T-cell (primary cell): ENCODE results near the gene FYN. TPM values are rescaled to one million over a fixed set of nuclear protein-coding genes. Genes with fewer than 3 reads are reported as not detected.

Experiments used
- ATAC-seq, 4 experiments: fragments of 200-7000 bp in 3 of 4; fragments of 150-1000 bp in 1 of 4; cut with Tn5 transposase; replicated peaks in 1 of 4; 1 replicate in 3 of 4; 2 replicates in 1 of 4; pipeline ENCODE4 v1.10.0; 2021; ENCODE audit warnings: moderate library complexity in 3 of 4, mild to moderate bottlenecking in 2 of 4, moderate number of reproducible peaks in 1 of 4
- CTCF ChIA-PET, 2 donors: fragments of 300-600 bp; sonication (Branson Sonifier 250); formaldehyde crosslinking; loops; one replicate each; lab custom pipeline; 2022; ENCODE audit warnings: antibody characterized with exemption in 2 of 2; lab: Charles Lee
- POLR2A ChIA-PET, 2 donors: fragments of 300-600 bp; sonication (Branson Sonifier 250); formaldehyde crosslinking; loops; one replicate each; lab custom pipeline; 2022; ENCODE audit warnings: antibody characterized with exemption in 2 of 2; lab: Charles Lee
- DNase-seq, 35 experiments: peaks; one replicate each; pipeline versions ENCODE4 v3.0.0 to v3.0.0-alpha.2; 2013 to 2023
- H3K27ac ChIP-seq: one replicate; pipeline ENCODE4 v1.5.1; 2013; ENCODE audit warnings: low read length
- H3K27me3 ChIP-seq, 2 experiments: replicated peaks in 1 of 2; 1 replicate in 1 of 2; 2 replicates in 1 of 2; pipeline versions ENCODE4 v1.6.1 to v1.7.0; 2013; ENCODE audit warnings: low read length in 1 of 2, mixed read lengths in 1 of 2; ENCODE audit not compliant: control insufficient read depth in 2 of 2, insufficient read depth in 2 of 2; ENCODE audit errors: extremely low read depth in 1 of 2
- H3K36me3 ChIP-seq, 2 donors: 1 replicate in 1 of 2; 2 replicates in 1 of 2; pipeline versions ENCODE4 v1.6.1 to v1.7.0; 2013; ENCODE audit warnings: low read length in 1 of 2; ENCODE audit not compliant: control insufficient read depth in 2 of 2, insufficient read depth in 1 of 2; ENCODE audit errors: extremely low read depth in 1 of 2
- H3K4me1 ChIP-seq, 2 experiments: 1 replicate in 1 of 2; 2 replicates in 1 of 2; pipeline versions ENCODE4 v1.6.1 to v1.7.0; 2013; ENCODE audit warnings: low read length in 2 of 2, mixed read lengths in 1 of 2; ENCODE audit not compliant: insufficient read depth in 2 of 2, control insufficient read depth in 1 of 2; ENCODE audit errors: extremely low read depth in 1 of 2
- H3K4me3 ChIP-seq, 2 donors: 1 replicate in 1 of 2; 2 replicates in 1 of 2; pipeline versions ENCODE4 v1.5.1 to v1.7.0; 2013; ENCODE audit warnings: mild to moderate bottlenecking in 2 of 2, low read length in 1 of 2, moderate library complexity in 1 of 2; ENCODE audit not compliant: control insufficient read depth in 1 of 2; ENCODE audit errors: extremely low read depth in 1 of 2
- H3K9me3 ChIP-seq: 2 replicates; pipeline ENCODE4 v1.7.0; 2013
- H3K27ac Mint-ChIP-seq, 2 donors: one replicate each; pipeline ENCODE4 v1.8.0; 2020 to 2021; ENCODE audit warnings: mild to moderate bottlenecking in 2 of 2, mixed read lengths in 2 of 2
- H3K27me3 Mint-ChIP-seq, 2 donors: one replicate each; pipeline ENCODE4 v1.8.0; 2021 to 2022; ENCODE audit warnings: mixed read lengths in 2 of 2
- H3K36me3 Mint-ChIP-seq: one replicate; pipeline ENCODE4 v1.8.0; 2021; ENCODE audit warnings: mixed read lengths
- H3K4me1 Mint-ChIP-seq, 3 donors: one replicate each; pipeline ENCODE4 v1.8.0; 2020 to 2022; ENCODE audit warnings: mixed read lengths in 3 of 3, mild to moderate bottlenecking in 1 of 3
- H3K4me3 Mint-ChIP-seq, 3 donors: one replicate each; pipeline ENCODE4 v1.8.0; 2020 to 2022; ENCODE audit warnings: mild to moderate bottlenecking in 3 of 3, mixed read lengths in 3 of 3, moderate library complexity in 3 of 3
- H3K9me3 Mint-ChIP-seq, 3 donors: one replicate each; pipeline ENCODE4 v1.8.0; 2020 to 2022; ENCODE audit warnings: mixed read lengths in 3 of 3
- WGBS: methylation state at CpG from one replicate; pipeline ENCODE4 v1.1.5; 2013; ENCODE audit warnings: missing lambda C conversion rate; ENCODE audit not compliant: insufficient coverage; 5-methylcytosine and 5-hydroxymethylcytosine counted together
- total RNA-seq, 35 experiments: library from RNA in 6 of 35; stranded (reverse) in 6 of 35; fragments of 120-200 nt in 1 of 35; gene quantifications; one replicate each; pipeline versions ENCODE4 v1.2.1 to v1.2.4 and lab custom pipeline; 2013 to 2026

The FYN gene
- total RNA-seq, 5 donors from 2014 or later (not counting 1 experiment from before 2014, with no cell fraction given): 466 to 573 (median 534) TPM

DNA sequence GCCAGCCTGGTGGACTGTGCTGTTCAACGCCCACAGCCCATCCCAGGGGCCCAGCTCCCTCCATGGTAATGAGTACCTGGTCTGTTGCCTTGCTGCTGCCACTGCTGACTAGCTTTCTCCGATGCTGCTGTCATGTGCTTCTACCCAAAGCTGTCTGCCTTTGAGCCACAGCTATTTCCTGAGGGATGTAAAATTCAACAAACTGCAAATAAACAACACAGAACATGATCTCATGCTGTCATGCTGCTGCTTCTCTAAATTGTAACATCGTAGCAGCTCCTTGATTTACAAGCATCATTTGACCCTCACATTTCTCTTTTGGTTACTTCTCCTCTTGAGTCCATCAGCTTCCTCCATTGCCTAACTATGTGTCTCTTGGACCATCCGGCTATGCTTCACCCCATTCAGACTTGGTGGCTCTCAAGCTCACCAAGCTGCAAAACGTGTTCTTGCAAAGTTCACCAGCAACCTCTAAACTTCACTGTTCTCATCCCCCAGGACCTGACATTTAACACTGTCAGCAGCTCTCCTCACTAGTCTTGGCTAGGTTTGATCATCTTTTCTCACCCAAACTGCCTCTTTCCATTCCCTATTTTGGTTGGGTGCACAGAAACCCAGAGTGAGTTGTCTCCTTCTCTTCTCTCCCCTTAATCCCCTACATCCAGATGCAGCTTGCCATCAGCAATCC is 54.6 kb downstream of the FYN start:
- Mint-ChIP-seq H3K9me3 (no peaks in the 10 kb centered on the region), H3K27ac (peak overlapping the region; percentile 71 to 89), H3K4me1 (peaks cover 63 to 76% (median 71%) of the 10 kb centered on the region in 3 donors), H3K27me3 (no peaks in the 10 kb centered on the region), H3K4me3 (peak overlapping the region; percentile 10 to 52 (median 32)), H3K36me3 (peaks cover 41% of the 10 kb centered on the region)
- Histone ChIP-seq H3K4me1 (peaks cover 29 to 33% of the 10 kb centered on the region in 2 experiments), H3K36me3 (peaks cover 0 to 4% of the 10 kb centered on the region in 2 donors), H3K4me3 (no peak overlapping the region), H3K27me3 (no peaks in the 10 kb centered on the region), H3K9me3 (no peaks in the 10 kb centered on the region), H3K27ac (peak overlapping the region; percentile 40)
- POLR2A ChIA-PET: interaction anchor here (0.6 to 1.6 kb wide), 6 partner anchors 8 to 156 kb away, joined by 3 to 7 read pairs (median 4); no protein-coding TSS in a partner anchor
- ATAC-seq (peak; percentile 46 to 69 (median 60)), DNase-seq (peak in 1 of 35 experiments; percentile 43)
- 25% methylated on average over 5 of the region's 5 CpGs for WGBS
- CTCF ChIA-PET: interaction anchor here (0.6 to 1.4 kb wide), 6 partner anchors 8 to 58 kb away, joined by 3 to 6 read pairs (median 3); no protein-coding TSS in a partner anchor

DNA sequence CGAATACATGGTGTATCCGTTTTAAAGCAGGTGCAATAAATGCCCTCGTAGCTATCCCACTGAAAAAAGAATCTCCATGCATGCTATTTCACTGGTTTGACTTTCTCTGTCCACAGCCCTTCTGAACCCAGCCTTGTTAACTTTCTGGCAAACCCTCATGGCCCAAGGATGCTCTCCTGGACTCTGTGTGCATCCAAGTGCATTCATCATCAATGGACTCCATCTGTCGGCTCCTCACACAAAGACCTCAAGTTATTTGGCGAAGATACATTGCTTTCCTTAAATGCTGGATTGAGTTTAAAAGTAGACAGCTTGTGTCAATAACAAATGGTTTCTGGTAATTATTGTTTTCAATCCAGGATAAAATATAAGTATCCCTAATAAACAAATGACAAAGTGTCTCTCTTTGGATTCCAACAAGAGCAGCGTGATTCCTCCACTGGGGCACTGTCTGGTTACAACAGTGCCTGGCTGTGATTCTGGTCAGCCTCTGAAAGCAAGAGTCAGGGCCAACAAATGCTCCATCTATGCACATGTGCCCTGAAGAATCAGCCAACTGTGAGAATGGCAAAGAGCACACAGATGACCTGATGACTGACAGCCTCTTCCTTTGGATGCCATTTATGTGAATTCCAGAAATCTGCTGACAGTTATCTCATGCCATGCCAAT is 55.7 kb downstream of the FYN start:
- H3K36me3 Mint-ChIP-seq: peaks cover 42% of the 10 kb centered on the region
- 88% methylated on average over 4 of the region's 6 CpGs for WGBS
- H3K4me1 Mint-ChIP-seq: peaks cover 63 to 76% (median 71%) of the 10 kb centered on the region in 3 donors

DNA sequence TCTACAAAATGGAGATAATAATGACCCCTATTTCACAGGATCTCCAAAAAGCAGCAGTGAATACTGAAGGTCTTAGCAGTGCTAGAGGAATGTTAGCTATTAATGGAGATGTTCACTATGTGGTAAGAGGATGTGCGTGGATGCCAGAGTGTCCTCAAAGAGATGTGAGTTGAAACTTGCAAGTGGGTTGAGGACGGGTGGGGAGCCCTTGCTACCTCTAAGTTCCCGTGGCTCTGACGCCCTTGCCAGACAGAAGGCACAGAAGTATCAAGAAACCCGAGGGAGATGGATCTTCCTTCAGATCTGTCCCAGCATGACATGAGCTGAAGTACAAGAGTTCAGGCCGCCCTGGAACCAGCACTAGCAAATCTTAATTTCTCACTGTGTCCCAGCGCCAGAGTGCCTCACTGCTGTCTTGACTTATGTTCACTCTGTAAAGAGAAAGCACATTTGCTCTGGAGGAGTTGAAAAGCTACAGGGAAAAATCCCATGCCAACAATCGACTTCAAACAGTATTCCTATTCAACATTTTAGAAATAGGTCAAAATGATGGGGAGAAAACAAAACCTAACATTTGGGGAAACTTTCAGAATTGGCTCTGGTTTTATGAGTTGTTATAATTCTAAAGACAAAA is 59.5 kb downstream of the FYN start:
- Histone ChIP-seq H3K27me3 (no peaks in the 10 kb centered on the region), H3K4me3 (no peak overlapping the region), H3K4me1 (peaks cover 57 to 59% of the 10 kb centered on the region in 2 experiments), H3K36me3 (peaks cover 3 to 15% of the 10 kb centered on the region in 2 donors), H3K9me3 (no peaks in the 10 kb centered on the region), H3K27ac (peak overlapping the region; percentile 51)
- ChIA-PET POLR2A (interaction anchor here (0.6 to 1.4 kb wide), 5 partner anchors 30 to 940 kb away, joined by 3 to 5 read pairs (median 3); partner anchors contain the start of gene FYN (in 1 of the 2)), CTCF (interaction anchor here in 1 of 2 donors (0.5 to 1.7 kb wide), 4 partner anchors 10 to 56 kb away, joined by 3 to 13 read pairs (median 4); no protein-coding TSS in a partner anchor)
- H3K4me3 Mint-ChIP-seq: peak overlapping the region; percentile 34 to 69 (median 53)
- H3K27ac Mint-ChIP-seq: peak overlapping the region; percentile 82 to 94
- no peaks in the 10 kb centered on the region for H3K27me3 Mint-ChIP-seq
- WGBS: 31% methylated on average over 6 of the region's 8 CpGs
- H3K36me3 Mint-ChIP-seq: peaks cover 46% of the 10 kb centered on the region
- DNase-seq: peak in 4 of 35 experiments; percentile 16 to 42 (median 26)
- ATAC-seq: peak in 2 of 4 experiments; percentile 14 to 27
- H3K9me3 Mint-ChIP-seq: peaks cover 0 to 4% (median 0%) of the 10 kb centered on the region in 3 donors
- H3K4me1 Mint-ChIP-seq: peaks cover 80 to 85% (median 84%) of the 10 kb centered on the region in 3 donors

More for the DNA sequence above, 55.7 kb downstream of the FYN start:
- CTCF ChIA-PET: interaction anchor here (0.6 to 1.4 kb wide), 4 partner anchors 9 to 46 kb away, joined by 3 to 6 read pairs (median 4); no protein-coding TSS in a partner anchor
- no peaks in the 10 kb centered on the region for H3K27me3 ChIP-seq
- POLR2A ChIA-PET: interaction anchor here (0.6 to 1.6 kb wide), 7 partner anchors 9 to 157 kb away, joined by 3 to 10 read pairs (median 4); no protein-coding TSS in a partner anchor
- no peak overlapping the region for H3K4me3 ChIP-seq
- no peaks in the 10 kb centered on the region for H3K27me3 Mint-ChIP-seq
- H3K4me3 Mint-ChIP-seq: peak overlapping the region in 1 of 3 donors; percentile 52
- ATAC-seq (no peak), DNase-seq (no peak)
- H3K9me3 Mint-ChIP-seq: peaks cover 0 to 4% (median 0%) of the 10 kb centered on the region in 3 donors
- no peak overlapping the region for H3K27ac ChIP-seq
- peak overlapping the region; percentile 71 to 89 for H3K27ac Mint-ChIP-seq
- peaks cover 29 to 35% of the 10 kb centered on the region in 2 experiments for H3K4me1 ChIP-seq
- H3K36me3 ChIP-seq: peaks cover 0 to 10% of the 10 kb centered on the region in 2 donors
- no peaks in the 10 kb centered on the region for H3K9me3 ChIP-seq

DNA sequence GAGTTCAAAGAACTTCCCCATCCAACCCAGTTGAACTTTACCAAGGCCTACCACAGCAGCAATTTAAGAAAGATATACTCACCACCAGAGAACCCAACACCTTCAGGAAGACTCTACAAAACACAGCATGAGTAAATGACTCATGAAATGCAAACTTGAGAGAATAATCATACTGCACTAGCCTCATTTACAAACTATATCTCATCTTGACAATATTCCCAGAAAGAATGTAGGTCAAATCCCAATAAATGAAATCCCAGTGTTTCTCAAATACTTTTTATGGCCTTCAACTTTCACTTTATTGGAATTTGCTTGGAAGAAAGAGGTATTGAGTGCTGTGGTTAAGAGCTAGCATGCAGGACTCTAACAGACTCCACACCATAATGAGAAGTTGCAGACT is 60.0 kb downstream of the FYN start:
- peak overlapping the region; percentile 34 to 69 (median 53) for H3K4me3 Mint-ChIP-seq
- Histone ChIP-seq H3K9me3 (no peaks in the 10 kb centered on the region), H3K4me3 (no peak overlapping the region), H3K27me3 (no peaks in the 10 kb centered on the region), H3K36me3 (peaks cover 3 to 15% of the 10 kb centered on the region in 2 donors), H3K27ac (peak overlapping the region; percentile 51), H3K4me1 (peaks cover 54 to 55% of the 10 kb centered on the region in 2 experiments)
- H3K27me3 Mint-ChIP-seq: no peaks in the 10 kb centered on the region
- CTCF ChIA-PET: interaction anchor here in 1 of 2 donors (0.5 to 1.7 kb wide), 4 partner anchors 11 to 939 kb away, joined by 3 to 13 read pairs (median 3); partner anchors contain the start of gene AMD1
- ATAC-seq: peak in 3 of 4 experiments; percentile 41 to 52 (median 48)
- H3K4me1 Mint-ChIP-seq: peaks cover 80 to 85% (median 84%) of the 10 kb centered on the region in 3 donors
- H3K9me3 Mint-ChIP-seq: peaks cover 0 to 4% (median 0%) of the 10 kb centered on the region in 3 donors
- peak overlapping the region; percentile 82 to 94 for H3K27ac Mint-ChIP-seq
- POLR2A ChIA-PET: interaction anchor here (0.6 to 1.4 kb wide), 3 partner anchors 31 to 60 kb away, joined by 3 to 5 read pairs (median 3); partner anchors contain the start of gene FYN (in 1 of the 2)
- H3K36me3 Mint-ChIP-seq: peaks cover 44% of the 10 kb centered on the region
- no peak for DNase-seq

- DNase-seq (peak in 1 of 35 experiments; percentile 38), ATAC-seq (peak; percentile 7 to 63 (median 44))
- CTCF ChIA-PET: interaction anchor here (0.6 to 0.7 kb wide), 5 partner anchors 34 to 1421 kb away, joined by 3 to 6 read pairs (median 6); no protein-coding TSS in a partner anchor
- Mint-ChIP-seq H3K4me1 (peaks cover 80 to 85% (median 82%) of the 10 kb centered on the region in 3 donors), H3K9me3 (peaks cover 0 to 4% (median 0%) of the 10 kb centered on the region in 3 donors), H3K27ac (peak overlapping the region; percentile 93 to 94), H3K36me3 (peaks cover 41% of the 10 kb centered on the region), H3K27me3 (no peaks in the 10 kb centered on the region), H3K4me3 (peak overlapping the region; percentile 8 to 69 (median 53))
- H3K36me3 ChIP-seq: peaks cover 3 to 15% of the 10 kb centered on the region in 2 donors
- WGBS: no CpG with 5 or more reads among the region's 8 CpGs
- no peak overlapping the region for H3K4me3 ChIP-seq
- peak overlapping the region; percentile 67 for H3K27ac ChIP-seq
- H3K4me1 ChIP-seq: peaks cover 51 to 57% of the 10 kb centered on the region in 2 experiments
- H3K27me3 ChIP-seq: no peaks in the 10 kb centered on the region
- POLR2A ChIA-PET: interaction anchor here (0.6 to 0.9 kb wide), 5 partner anchors 10 to 113 kb away, joined by 3 to 11 read pairs (median 10); no protein-coding TSS in a partner anchor
- no peaks in the 10 kb centered on the region for H3K9me3 ChIP-seq
Observed at GRCh38 chr6:111812060-111813038, 60.9 kb downstream of the FYN start.
